UCSD-AML1 (cell line): Measurements from ENCODE around the gene THAP5.

Source experiments
- DNase-seq: peaks from one replicate; lab custom pipeline; 2025; ENCODE audit not compliant: unreplicated experiment; lab: John Stamatoyannopoulos, UW

The THAP5 gene

DNA sequence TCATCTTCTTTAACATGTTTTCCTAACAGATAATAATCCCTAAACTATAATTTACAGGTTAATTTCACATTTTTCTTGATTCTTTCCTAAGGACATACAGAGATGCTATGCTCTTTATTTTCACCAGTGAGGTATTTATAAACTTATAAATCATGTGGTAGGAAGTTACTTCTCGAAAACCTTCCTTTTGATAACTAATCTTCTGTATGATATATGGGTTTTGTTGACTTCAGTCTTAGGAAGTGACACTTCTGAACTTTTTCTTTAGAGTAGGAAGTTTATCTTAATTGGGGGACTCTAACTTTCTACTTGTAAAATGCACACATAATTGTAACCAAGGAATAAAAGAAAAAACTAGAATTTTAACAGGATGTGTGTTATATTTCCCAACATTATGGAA, 33.8 kb downstream of the THAP5 start:
- DNase-seq: no peak

DNA sequence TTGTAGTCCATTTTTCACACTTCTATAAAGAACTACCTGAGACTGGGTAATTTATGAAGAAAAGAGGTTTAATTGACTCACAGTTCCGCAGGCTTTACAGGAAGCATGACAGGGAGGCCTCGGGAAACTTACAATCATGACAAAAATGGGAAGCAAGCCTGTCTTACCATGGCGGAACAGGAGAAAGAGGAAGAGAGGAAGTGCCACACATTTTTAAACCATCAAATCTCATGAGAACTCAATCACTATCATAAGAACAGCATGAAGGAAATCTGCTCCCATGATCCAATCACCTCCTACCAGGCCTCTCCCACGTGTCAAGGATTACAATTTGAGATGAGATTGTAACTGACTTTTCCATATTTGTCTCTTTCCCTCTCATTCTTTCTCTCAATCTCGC, 34.2 kb downstream of the THAP5 start:
- DNase-seq: no peak

DNA sequence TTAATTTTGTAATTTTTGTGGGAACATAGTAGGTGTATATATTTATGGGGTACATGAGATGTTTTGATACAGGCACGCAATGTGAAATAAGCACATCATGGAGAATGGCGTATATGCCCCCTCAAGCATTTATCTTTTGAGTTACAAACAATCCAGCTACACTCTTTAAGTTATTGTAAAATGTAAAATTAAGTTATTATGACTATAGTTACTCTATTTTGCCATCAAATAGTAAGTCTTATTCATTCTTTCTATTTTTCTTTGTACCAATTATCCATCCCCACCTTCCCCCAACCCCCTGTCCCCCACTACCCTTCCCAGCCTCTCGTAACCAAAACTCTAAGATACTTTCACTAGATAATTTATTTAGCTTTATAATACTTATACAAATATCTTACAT, 35.8 kb downstream of the THAP5 start:
- DNase-seq: no peak

DNA sequence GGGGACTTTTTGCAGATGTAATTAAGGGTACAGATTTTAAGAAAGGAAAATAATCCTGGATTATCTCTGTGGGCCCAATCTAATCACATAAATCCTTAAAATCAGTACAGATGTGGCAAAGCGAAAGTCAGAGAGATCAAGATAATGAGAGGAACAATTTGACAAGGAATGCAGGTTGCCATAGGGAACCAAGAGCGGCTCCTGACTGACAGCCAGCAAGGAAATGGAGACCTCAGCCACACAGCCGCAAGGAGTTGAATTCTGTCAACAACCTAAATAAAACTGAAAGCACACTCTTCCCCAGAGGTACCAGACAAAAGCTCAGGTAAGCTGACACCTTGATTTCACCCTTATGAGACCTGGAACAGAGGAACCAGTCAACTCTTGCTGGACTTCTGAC, 40.2 kb downstream of the THAP5 start:
- no peak for DNase-seq

DNA sequence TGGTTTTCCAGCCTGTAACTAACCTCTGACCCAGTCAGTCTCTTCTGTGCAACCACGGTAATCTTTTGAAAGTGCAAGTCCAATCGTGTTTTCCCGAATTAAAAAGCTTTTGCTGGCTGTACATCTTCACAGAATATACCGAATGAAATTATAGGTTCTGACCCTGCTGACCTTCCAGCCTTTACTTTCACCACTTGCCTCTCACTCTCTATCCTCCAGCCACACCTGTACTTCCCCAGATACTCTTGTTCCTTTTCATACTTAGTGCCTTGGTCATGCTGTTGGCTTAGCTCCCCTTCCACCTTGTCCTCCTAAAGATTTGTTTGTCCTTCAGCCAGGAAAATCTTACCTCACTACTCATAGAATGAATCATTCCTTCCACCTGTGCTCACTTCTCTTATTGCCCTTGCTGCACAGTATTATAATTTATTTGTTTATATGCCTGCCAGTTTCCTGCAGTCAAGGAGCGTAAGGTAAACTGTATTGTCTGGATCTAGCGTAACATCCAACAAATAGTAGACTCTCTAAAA, 41.3 kb downstream of the THAP5 start:
- DNase-seq: no peak

DNA sequence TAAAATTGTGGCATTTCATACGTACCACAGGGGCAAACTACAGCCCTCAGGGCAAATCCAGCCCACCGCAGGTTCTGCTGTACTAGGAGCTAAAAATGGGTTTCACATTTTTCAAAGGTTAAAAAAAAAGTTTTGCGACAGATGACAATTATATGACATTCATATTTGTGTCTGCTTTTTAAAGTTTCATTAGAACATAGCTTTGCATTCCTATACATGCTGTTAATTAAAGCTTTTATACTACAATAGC, 42.8 kb downstream of the THAP5 start:
- DNase-seq: no peak

DNA sequence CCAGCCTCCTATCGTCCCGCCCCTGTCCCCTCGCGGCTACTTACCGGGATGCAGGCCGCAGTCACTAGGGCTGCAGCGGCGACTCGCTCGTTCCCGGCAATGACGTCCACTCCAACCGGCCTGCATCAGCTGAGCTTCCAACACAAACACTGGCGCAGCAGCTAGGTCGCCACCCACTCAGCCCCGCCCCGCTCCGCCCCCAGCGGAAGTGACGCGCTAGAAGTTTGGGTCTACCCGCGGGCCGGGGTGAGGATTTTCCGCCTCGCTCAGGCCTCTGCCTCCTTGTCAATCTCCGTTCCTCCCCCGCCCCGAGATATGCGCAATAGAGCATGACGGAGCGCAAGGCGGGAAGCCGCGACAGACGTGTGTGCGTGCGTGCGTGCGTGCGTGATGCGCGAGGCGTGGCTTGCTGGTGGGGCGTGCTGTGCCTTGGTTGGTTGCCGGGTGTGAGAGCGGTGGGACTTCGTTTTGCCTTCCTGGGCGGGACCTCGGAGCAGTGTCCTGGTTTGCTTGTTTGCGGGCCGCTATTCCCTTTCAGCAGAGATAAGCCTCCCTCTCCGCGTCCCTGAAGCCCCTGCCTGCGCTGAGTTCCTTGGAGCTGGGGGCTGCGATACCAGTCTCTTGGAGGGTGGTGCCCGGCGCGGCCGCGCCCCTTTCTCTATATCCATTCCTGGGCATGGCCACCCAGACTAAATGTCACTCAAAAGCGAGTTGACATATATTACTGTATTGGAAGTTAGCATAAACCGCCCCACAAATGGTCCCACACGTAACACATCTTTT, 43.3 kb downstream of the THAP5 start, which contains the start of gene PNPLA8:
TSS of gene PNPLA8 (minus strand) at position 151 of the 783 bp plus-strand sequence. CDS start 10,644 bp downstream, outside the sequence.
- DNase-seq: peak; percentile 96

DNA sequence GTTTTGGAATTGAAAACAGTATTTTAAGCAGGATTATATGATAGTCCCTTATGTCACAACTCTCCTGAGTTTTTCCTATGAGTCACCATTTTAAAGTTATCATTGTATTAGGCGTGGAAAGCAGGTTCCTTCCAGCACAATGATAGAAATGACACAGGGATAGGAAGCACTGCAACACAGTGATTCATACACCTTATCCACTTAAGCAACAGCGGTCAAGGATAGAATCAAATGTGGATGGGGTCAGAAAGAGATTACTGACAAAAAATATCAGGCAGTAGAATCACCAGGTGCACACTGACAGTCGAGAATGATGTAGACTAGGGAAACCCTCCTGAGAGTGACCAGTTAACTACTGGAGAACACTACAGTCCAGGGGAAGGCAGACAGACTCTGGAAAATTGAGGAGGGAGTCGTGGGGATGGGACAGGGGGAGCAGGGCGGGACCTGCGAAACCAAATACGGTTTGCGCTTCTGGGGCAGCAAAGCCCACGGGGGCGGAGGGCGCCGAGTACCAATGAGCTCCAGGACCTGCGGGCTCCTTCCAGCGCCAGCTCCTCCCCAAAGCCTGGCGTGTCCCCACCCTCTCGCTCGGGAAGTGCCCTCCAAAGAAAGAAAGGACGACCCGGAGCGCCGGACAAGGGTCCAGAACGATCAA, 44.0 kb downstream of the THAP5 start:
- peak; percentile 81 for DNase-seq

DNA sequence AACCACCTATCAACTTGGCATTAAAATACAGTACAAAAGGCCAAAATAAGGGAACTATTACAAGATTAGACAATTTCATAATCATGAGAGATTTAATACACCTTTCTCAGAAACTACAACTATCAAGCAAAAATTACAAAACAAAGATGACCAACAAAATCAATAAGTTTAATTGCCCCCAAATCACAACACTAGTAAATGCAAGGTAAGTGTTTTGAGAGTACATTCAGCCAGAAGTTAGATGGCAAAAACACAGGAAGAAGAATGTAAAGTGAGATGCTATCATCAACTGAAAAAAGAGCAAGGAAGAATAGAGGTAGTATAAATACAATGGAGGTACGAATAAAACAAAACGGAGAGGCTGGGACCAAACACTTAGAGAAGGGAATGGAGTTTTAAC, 46.7 kb downstream of the THAP5 start:
- DNase-seq: no peak

DNA sequence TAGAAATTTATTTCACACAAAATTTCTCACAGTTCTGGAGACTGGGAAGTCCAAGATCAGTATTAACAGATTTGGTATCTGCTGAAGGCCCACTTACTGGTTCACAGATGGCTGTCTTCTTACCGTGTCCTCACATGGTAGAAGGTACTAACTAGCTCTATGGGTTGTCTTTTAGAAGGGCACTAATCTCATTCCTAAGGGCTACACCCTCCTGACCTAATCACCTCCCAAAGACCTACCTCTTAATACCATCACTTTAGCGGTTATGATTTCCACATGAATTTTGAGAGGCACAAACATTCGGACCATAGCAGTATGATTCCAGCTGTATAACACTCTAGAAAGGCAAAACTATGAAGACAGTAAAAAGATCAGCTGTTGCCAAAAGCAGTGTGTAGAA, 51.6 kb downstream of the THAP5 start:
- no peak for DNase-seq

DNA sequence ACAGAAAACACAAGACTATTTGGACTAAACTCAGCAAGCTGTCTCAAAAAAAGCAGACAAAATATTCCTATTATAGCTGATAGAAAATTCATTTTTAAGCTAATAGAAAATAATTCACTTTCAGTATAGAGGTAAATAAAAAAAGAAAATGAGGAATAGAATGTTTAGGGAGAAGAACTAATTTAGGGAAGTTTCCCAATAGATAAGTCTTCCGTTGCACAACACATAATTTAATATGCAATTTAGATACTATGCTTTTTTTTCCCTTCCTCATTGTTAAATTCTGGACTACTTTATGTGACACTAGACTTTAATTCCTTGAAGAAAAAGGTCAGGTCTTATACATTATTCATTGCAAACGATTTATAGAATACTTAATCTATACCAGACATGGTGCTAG, 53.9 kb downstream of the THAP5 start:
- no peak for DNase-seq

DNA sequence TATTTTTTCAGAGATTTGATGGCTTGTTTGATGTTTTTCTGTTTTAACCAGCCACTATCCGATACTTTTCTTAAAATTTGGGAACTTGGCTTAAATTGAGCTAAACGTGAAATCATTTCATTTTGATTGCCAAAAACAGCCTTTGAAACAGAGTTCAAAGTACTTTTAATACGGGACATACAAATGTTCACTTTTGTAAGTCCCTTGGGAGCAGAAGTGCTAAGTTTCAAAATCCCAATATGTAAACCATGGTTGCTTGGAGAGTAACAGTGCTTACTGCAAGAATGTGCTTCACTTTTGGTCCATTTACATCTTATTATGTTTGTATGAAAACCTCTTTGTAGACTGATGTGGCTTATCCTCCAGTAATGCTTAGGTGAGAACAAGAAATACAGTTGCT, 54.5 kb downstream of the THAP5 start:
- DNase-seq: no peak
